ENCODE measurements around the gene LIAS.
"Not testable (repeated sequence)": the region's sequence is repeated elsewhere in the genome, so short reads cannot be mapped to it uniquely, and the experiment has no call there.

LIAS gene

GRCh38 chr4:39452860-39453587 is 5.8 kb upstream of the LIAS start:
- DNase-seq (ENCODE audit: low read depth), result no peak

GRCh38 chr4:39453738-39454137 is 5.1 kb upstream of the LIAS start:
- no peak for DNase-seq (ENCODE audit: low read depth)

- no peak for DNase-seq (ENCODE audit: low read depth)
Measured at GRCh38 chr4:39455486-39455885, 3.4 kb upstream of the LIAS start.

- no peak for DNase-seq (ENCODE audit: low read depth)
Measured at GRCh38 chr4:39456946-39457763, 1.7 kb upstream of the LIAS start.

- not testable (repeated sequence) for DNase-seq (ENCODE audit: low read depth)
Measured at GRCh38 chr4:39458161-39458504, 723 bp upstream of the LIAS start.

- DNase-seq (ENCODE audit: low read depth), result no peak
Measured at GRCh38 chr4:39464886-39465501, 6.1 kb downstream of the LIAS start.

GRCh38 chr4:39466747-39467146 is 7.9 kb downstream of the LIAS start:
- no peak for DNase-seq (ENCODE audit: low read depth)

GRCh38 chr4:39467464-39467863 is 8.6 kb downstream of the LIAS start:
- DNase-seq (ENCODE audit: low read depth), result no peak

GRCh38 chr4:39469429-39470077 is 10.7 kb downstream of the LIAS start:
- DNase-seq (ENCODE audit: low read depth), result peak; percentile 63

GRCh38 chr4:39470402-39470801 is 11.5 kb downstream of the LIAS start:
- DNase-seq (ENCODE audit: low read depth), result no peak

- no peak for DNase-seq (ENCODE audit: low read depth)
Measured at GRCh38 chr4:39472396-39472795, 13.5 kb downstream of the LIAS start.

GRCh38 chr4:39476187-39476895 is 17.5 kb downstream of the LIAS start:
- no peak for DNase-seq (ENCODE audit: low read depth)

- DNase-seq (ENCODE audit: low read depth), result no peak
Measured at GRCh38 chr4:39480251-39480650, 21.4 kb downstream of the LIAS start.

GRCh38 chr4:39480902-39481695 is 22.2 kb downstream of the LIAS start:
- no peak for DNase-seq (ENCODE audit: low read depth)

GRCh38 chr4:39484582-39485272 is 25.9 kb downstream of the LIAS start:
- DNase-seq (ENCODE audit: low read depth), result no peak

- no peak for DNase-seq (ENCODE audit: low read depth)
Measured at GRCh38 chr4:39486221-39486804, 27.5 kb downstream of the LIAS start.

- DNase-seq (ENCODE audit: low read depth), result no peak
Measured at GRCh38 chr4:39490322-39490721, 31.5 kb downstream of the LIAS start.

GRCh38 chr4:39494354-39494753 is 35.5 kb downstream of the LIAS start:
- no peak for DNase-seq (ENCODE audit: low read depth)

- no peak for DNase-seq (ENCODE audit: low read depth)
Measured at GRCh38 chr4:39495446-39496213, 36.8 kb downstream of the LIAS start.

Measured in CMK (cell line).